A549 (cell line): Measurements from ENCODE around the gene TMEM108. TPM values are rescaled to one million over a fixed set of nuclear protein-coding genes. Genes with fewer than 3 reads are reported as not detected.

Source experiments
- ATAC-seq, 2 experiments: fragments of 200-7000 bp in 1 of 2; fragments of >200 bp in 1 of 2; cut with Nextera tagmentation in 1 of 2; cut with Tn5 transposase in 1 of 2; 3 replicates each; pipeline versions ENCODE4 v1.8.0 to v1.9.1; 2018 to 2020; ENCODE audit warnings: mild to moderate bottlenecking in 1 of 2, moderate library complexity in 1 of 2
- CTCF ChIA-PET: fragments of 300-600 bp; sonication (Branson Sonifier 250); formaldehyde crosslinking; extraction: SDS; loops from one replicate; lab custom pipeline; 2021; ENCODE audit warnings: antibody characterized with exemption, inconsistent platforms; lab: Yijun Ruan, JAX
- POLR2A ChIA-PET: fragments of 350-600 bp; formaldehyde crosslinking; extraction: SDS; loops from one replicate; lab custom pipeline; 2021; ENCODE audit warnings: antibody characterized with exemption, inconsistent platforms; lab: Yijun Ruan, JAX
- DNase-seq, 2 experiments: peaks; one replicate each; pipeline versions ENCODE4 v3.0.0 to v3.0.0-alpha.2; 2011 to 2016; ENCODE audit warnings: low read depth in 1 of 2, low spot score in 1 of 2
- FAIRE-seq: peaks from 2 replicates; lab custom pipeline; 2011; peaks lifted over from hg19 to GRCh38; lab: Jason Lieb, UNC
- H3K27ac ChIP-seq, 2 experiments: fragments of >200 bp; sonication (Bioruptor Twin); formaldehyde crosslinking; 3 replicates each; pipeline ENCODE4 v1.5.1; 2016 to 2017
- H3K4me1 ChIP-seq: fragments of >200 bp; sonication (Bioruptor Twin); formaldehyde crosslinking; 3 replicates; pipeline ENCODE4 v1.6.1; 2016
- H3K4me2 ChIP-seq: fragments of >200 bp; sonication (Bioruptor Twin); formaldehyde crosslinking; 3 replicates; pipeline ENCODE4 v1.6.1; 2016
- H3K4me3 ChIP-seq: fragments of >200 bp; sonication (Bioruptor Twin); formaldehyde crosslinking; 3 replicates; pipeline ENCODE4 v1.5.1; 2016
- H3K9me3 ChIP-seq: fragments of >200 bp; sonication (Bioruptor Twin); formaldehyde crosslinking; 3 replicates; pipeline ENCODE4 v1.6.1; 2016
- CBX2 ChIP-seq: fragments of 200-600 bp; sonication (generic); IDR thresholded peaks from 2 replicates; pipeline ENCODE4 v1.6.1; 2016; ENCODE audit warnings: low read depth, mild to moderate bottlenecking, borderline replicate concordance
- CBX8 ChIP-seq: fragments of 200-600 bp; sonication (generic); IDR thresholded peaks from 2 replicates; pipeline ENCODE4 v1.6.1; 2016
- CHD4 ChIP-seq: fragments of 200-600 bp; sonication (generic); IDR thresholded peaks from 2 replicates; pipeline ENCODE4 v1.6.1; 2016; ENCODE audit warnings: antibody characterized with exemption, mild to moderate bottlenecking, borderline replicate concordance
- EHF ChIP-seq: fragments of 250-450 bp; sonication (Bioruptor Pico); IDR thresholded peaks from 2 replicates; pipeline ENCODE4 v1.5.0; 2020; ENCODE audit warnings: mild to moderate bottlenecking
- EHMT2 ChIP-seq: fragments of 200-600 bp; sonication (generic); IDR thresholded peaks from 2 replicates; pipeline ENCODE4 v1.6.1; 2016; ENCODE audit warnings: antibody characterized with exemption, low read depth, mild to moderate bottlenecking, moderate library complexity
- EP300 ChIP-seq, 2 experiments: fragments of >200 bp; sonication (Bioruptor Twin); formaldehyde crosslinking; IDR thresholded peaks; 2 replicates in 1 of 2; 3 replicates in 1 of 2; pipeline ENCODE4 v1.6.1; 2016 to 2017
- ESRRA ChIP-seq: fragments of 150-350 bp; IDR thresholded peaks from 2 replicates; pipeline ENCODE4 v1.6.1; 2014; ENCODE audit warnings: mild to moderate bottlenecking, low read length, borderline replicate concordance
- FOSB ChIP-seq: fragments of 250-450 bp; sonication (Bioruptor Pico); IDR thresholded peaks from 2 replicates; pipeline ENCODE4 v1.5.0; 2020; ENCODE audit warnings: mild to moderate bottlenecking, moderate library complexity
- KDM1A ChIP-seq: fragments of 200-600 bp; sonication (generic); IDR thresholded peaks from 2 replicates; pipeline ENCODE4 v1.6.1; 2016; ENCODE audit warnings: low read depth, mild to moderate bottlenecking
- KDM5A ChIP-seq: fragments of 200-600 bp; sonication (generic); IDR thresholded peaks from 2 replicates; pipeline ENCODE4 v1.6.1; 2016; ENCODE audit warnings: antibody characterized with exemption, mild to moderate bottlenecking
- MAFK ChIP-seq: fragments of 450-650 bp; IDR thresholded peaks from 2 replicates; pipeline ENCODE4 v1.6.1; 2014; ENCODE audit not compliant: partially characterized antibody
- MAZ ChIP-seq: fragments of 150-350 bp; IDR thresholded peaks from 2 replicates; pipeline ENCODE4 v1.6.1; 2014; ENCODE audit warnings: antibody characterized with exemption, low read depth, low read length, borderline replicate concordance
- NFE2L2 ChIP-seq: fragments of 150-350 bp; conservative IDR thresholded peaks from 2 replicates; pipeline ENCODE4 v1.6.1; 2014; ENCODE audit warnings: low read length
- POLR2AphosphoS2 ChIP-seq: conservative IDR thresholded peaks from 2 replicates; pipeline ENCODE4 v1.6.1; 2012; ENCODE audit warnings: low read length, improper control_type of control experiment, inconsistent platforms
- RCOR1 ChIP-seq: fragments of 150-350 bp; IDR thresholded peaks from 2 replicates; pipeline ENCODE4 v1.6.1; 2014; ENCODE audit warnings: antibody characterized with exemption, low read length, low read depth
- REST ChIP-seq: fragments of 200-600 bp; sonication (generic); IDR thresholded peaks from 2 replicates; pipeline ENCODE4 v1.6.1; 2016; ENCODE audit warnings: antibody characterized with exemption, mild to moderate bottlenecking, moderate library complexity
- RFX5 ChIP-seq: fragments of 450-650 bp; IDR thresholded peaks from 2 replicates; pipeline ENCODE4 v1.7.1; 2014; ENCODE audit warnings: antibody characterized with exemption, mild to moderate bottlenecking, moderate library complexity
- SREBF2 ChIP-seq: fragments of 450-650 bp; IDR thresholded peaks from 2 replicates; pipeline ENCODE4 v1.6.1; 2014; ENCODE audit warnings: mild to moderate bottlenecking, moderate library complexity
- TFCP2L1 ChIP-seq: fragments of 250-450 bp; sonication (Bioruptor Pico); IDR thresholded peaks from 2 replicates; pipeline ENCODE4 v1.5.0; 2021; ENCODE audit warnings: mild to moderate bottlenecking
- TP53 ChIP-seq: fragments of 250-450 bp; sonication (Bioruptor Pico); IDR thresholded peaks from 2 replicates; pipeline ENCODE4 v1.5.0; 2021; ENCODE audit warnings: mild to moderate bottlenecking, moderate library complexity
- ZC3H11A ChIP-seq: fragments of 450-650 bp; IDR thresholded peaks from 2 replicates; pipeline ENCODE4 v1.6.1; 2014; ENCODE audit warnings: antibody characterized with exemption, mild to moderate bottlenecking
- ZNF302 ChIP-seq: fragments of 250-450 bp; sonication (Bioruptor Pico); IDR thresholded peaks from 2 replicates; pipeline ENCODE4 v1.9.0; 2021; ENCODE audit warnings: inconsistent platforms, mild to moderate bottlenecking, moderate library complexity
- WGBS: methylation state at CpG from one replicate; pipeline ENCODE4 v1.1.6; 2017; ENCODE audit errors: missing lambda C conversion rate; 5-methylcytosine and 5-hydroxymethylcytosine counted together
- polyA plus RNA-seq, 4 experiments: library from polyadenylated mRNA; depleted of rRNA in 3 of 4; stranded (reverse); fragments of >200 nt; fragmentation: RNase III in 1 of 4; extraction: RNeasy Plus Mini Kit Qiagen cat#74134 plus additional on column Dnase treatment in 1 of 4; gene quantifications; 2 replicates in 3 of 4; 3 replicates in 1 of 4; pipeline ENCODE4 v1.2.3, GENCODE V29; 2011 to 2017

Gene TMEM108
- polyA plus RNA-seq, 2 of the 4 experiments (the other 2 are of a cell fraction): not detected

- Histone ChIP-seq H3K4me2 (no peak overlapping the region), H3K4me3 (no peak overlapping the region), H3K9me3 (no peaks in the 10 kb centered on the region)
- CTCF ChIA-PET: interaction anchor here (1.2 to 1.3 kb wide), 2 partner anchors 10 to 29 kb away, joined by 3 to 4 read pairs; no protein-coding TSS in a partner anchor
- no peak for ATAC-seq
- TF ChIP-seq TFCP2L1 (CRISPR knock-in tag) (no peak), MAFK (no peak), CBX8 (no peak), EHMT2 (no peak), CHD4 (no peak), ESRRA (no peak), KDM1A (no peak), TP53 (CRISPR knock-in tag) (no peak), KDM5A (no peak), FOSB (CRISPR knock-in tag) (no peak), ZC3H11A (no peak), MAZ (no peak), SREBF2 (no peak)
- TF ChIP-seq, all 56 proteins: peak for 0
- POLR2A ChIA-PET: no interaction called here
- no peak for DNase-seq
- FAIRE-seq: no peak
- no peaks in the 10 kb centered on the region for H3K4me1 ChIP-seq
- no peak overlapping the region for H3K27ac ChIP-seq
Measured at GRCh38 chr3:133237380-133237779, 199.2 kb downstream of the TMEM108 start.

- TF ChIP-seq EHF: no peak
- no peak for TF ChIP-seq TP53 (CRISPR knock-in tag)
- no peak for TF ChIP-seq KDM1A
- no peak for TF ChIP-seq EP300 (IDR thresholded peaks at IDR 0.05)
- H3K4me3 ChIP-seq: no peak overlapping the region
- no peak for FAIRE-seq
- 0% methylated on average over 3 of the region's 3 CpGs for WGBS
- H3K4me2 ChIP-seq: no peak overlapping the region
- no peak for DNase-seq
- H3K27ac ChIP-seq: no peak overlapping the region
- H3K9me3 ChIP-seq: no peaks in the 10 kb centered on the region
- POLR2A ChIA-PET: no interaction called here
- no peaks in the 10 kb centered on the region for H3K4me1 ChIP-seq
- ATAC-seq: no peak
- CTCF ChIA-PET: interaction anchor here (1.2 to 1.3 kb wide), 2 partner anchors 9 to 30 kb away, joined by 3 to 4 read pairs; no protein-coding TSS in a partner anchor
Measured at GRCh38 chr3:133238015-133238414, 199.8 kb downstream of the TMEM108 start.

GRCh38 chr3:133246119-133246518 lies 207.9 kb downstream of the TMEM108 start:
- POLR2A ChIA-PET: no interaction called here
- no peak for DNase-seq
- Histone ChIP-seq H3K27ac (no peak overlapping the region), H3K4me2 (no peak overlapping the region), H3K4me3 (no peak overlapping the region), H3K4me1 (no peaks in the 10 kb centered on the region), H3K9me3 (no peaks in the 10 kb centered on the region)
- CTCF ChIA-PET: no interaction called here
- FAIRE-seq: no peak
- no peak for ATAC-seq
- no peak for TF ChIP-seq TFCP2L1 (CRISPR knock-in tag)
- 0% methylated on average over 1 of the region's 1 CpG for WGBS

- FAIRE-seq (no peak), DNase-seq (no peak), ATAC-seq (no peak)
- ChIA-PET CTCF (interaction anchor here (0.7 kb wide), 1 partner anchor 9 kb away, joined by 4 read pairs; no protein-coding TSS in a partner anchor), POLR2A (no interaction called here)
- no peak overlapping the region for H3K4me3 ChIP-seq
- no peaks in the 10 kb centered on the region for H3K4me1 ChIP-seq
- no peaks in the 10 kb centered on the region for H3K9me3 ChIP-seq
- no peak overlapping the region for H3K27ac ChIP-seq
- TF ChIP-seq REST: no peak
- no peak for TF ChIP-seq ZNF302 (CRISPR knock-in tag)
- no peak for TF ChIP-seq CBX2
- TF ChIP-seq RFX5: no peak
- TF ChIP-seq CBX8: no peak
- no peak for TF ChIP-seq EHMT2
- TF ChIP-seq RCOR1: no peak
- no peak for TF ChIP-seq NFE2L2
- TF ChIP-seq POLR2AphosphoS2: no peak
- H3K4me2 ChIP-seq: no peak overlapping the region
Measured at GRCh38 chr3:133246773-133247172, 208.6 kb downstream of the TMEM108 start.
